AG08395 (cell line): Measurements from ENCODE around the gene CELF5.
A peak's percentile ranks its signal among the peaks of the same experiment; 100 is the strongest.
"Not testable (repeated sequence)": the region's sequence is repeated elsewhere in the genome, so short reads cannot be mapped to it uniquely, and the experiment has no call there.

Experiments
- DNase-seq: peaks from one replicate; pipeline ENCODE4 v3.0.0; 2012; ENCODE audit warnings: mixed read lengths, low spot score

The CELF5 gene

DNA sequence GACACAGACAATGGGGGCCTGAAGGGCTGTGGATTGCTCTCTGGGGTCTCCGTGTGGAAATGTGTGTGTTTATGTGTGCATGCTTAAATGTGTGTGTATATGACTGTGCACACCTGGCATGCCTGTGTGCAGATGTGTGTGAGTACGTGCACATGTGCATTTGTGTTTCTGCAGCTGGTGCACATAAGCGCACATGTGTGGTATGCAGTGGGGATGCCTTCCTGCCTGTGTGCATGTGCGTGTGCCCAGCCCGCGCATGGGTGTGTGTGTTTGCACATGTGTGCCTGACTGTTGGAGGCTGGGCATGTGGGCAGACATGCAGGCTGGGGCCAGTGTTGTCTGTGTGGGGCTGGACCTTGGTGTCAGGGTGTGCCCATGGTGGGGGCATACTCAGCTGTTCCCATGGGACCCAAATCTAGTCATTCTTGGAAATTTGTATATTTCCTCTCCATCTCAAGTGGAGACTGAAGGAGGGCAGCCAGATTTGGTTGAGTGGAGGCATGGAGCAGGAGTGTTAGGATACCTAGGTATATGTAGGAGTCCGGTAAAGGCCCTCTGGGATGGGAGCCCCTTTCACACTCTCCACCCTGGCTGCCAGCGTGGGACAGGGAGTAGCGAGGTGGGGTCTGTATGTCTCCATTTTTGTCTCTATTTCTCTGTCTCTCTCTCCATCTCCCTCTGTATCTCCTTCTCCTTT, 49.9 kb downstream of the CELF5 start:
- DNase-seq, result no peak

GRCh38 chr19:3274942-3275582, 50.6 kb downstream of the CELF5 start:
- no peak for DNase-seq

- DNase-seq, result peak; percentile 95
Measured at GRCh38 chr19:3275583-3276340, 51.3 kb downstream of the CELF5 start.

GRCh38 chr19:3276341-3276799, 51.9 kb downstream of the CELF5 start:
- DNase-seq, result no peak

DNA sequence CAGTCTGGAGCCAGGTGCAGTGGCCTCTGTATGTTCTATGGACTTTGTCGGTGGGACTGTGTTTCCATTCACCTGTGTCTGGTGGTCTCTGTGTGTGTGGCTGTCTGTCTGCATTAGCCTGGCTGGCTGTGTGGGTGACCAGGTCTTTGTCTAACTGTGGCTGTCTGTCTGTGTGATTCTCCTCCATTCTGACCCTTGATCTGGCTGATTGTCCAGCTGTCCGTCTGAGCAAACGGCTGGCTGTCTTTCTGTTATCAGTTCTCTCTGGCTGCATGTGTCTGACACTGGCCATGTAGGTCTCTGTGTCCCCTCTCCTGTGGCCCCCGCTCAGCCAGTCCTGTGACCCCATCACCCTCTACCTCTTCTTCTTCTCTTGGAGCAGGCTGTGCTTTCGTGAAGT, 53.2 kb downstream of the CELF5 start:
- no peak for DNase-seq

GRCh38 chr19:3278294-3278693, 53.8 kb downstream of the CELF5 start:
- DNase-seq, result no peak

- DNase-seq, result no peak
Measured at GRCh38 chr19:3278749-3279148, 54.3 kb downstream of the CELF5 start.

GRCh38 chr19:3279306-3279705, 54.8 kb downstream of the CELF5 start:
- DNase-seq, result no peak

- no peak for DNase-seq
Measured at GRCh38 chr19:3281026-3281425, 56.6 kb downstream of the CELF5 start.

- DNase-seq, result no peak
Measured at GRCh38 chr19:3282155-3282554, 57.7 kb downstream of the CELF5 start.

- no peak for DNase-seq
Measured at GRCh38 chr19:3282564-3282963, 58.1 kb downstream of the CELF5 start.

DNA sequence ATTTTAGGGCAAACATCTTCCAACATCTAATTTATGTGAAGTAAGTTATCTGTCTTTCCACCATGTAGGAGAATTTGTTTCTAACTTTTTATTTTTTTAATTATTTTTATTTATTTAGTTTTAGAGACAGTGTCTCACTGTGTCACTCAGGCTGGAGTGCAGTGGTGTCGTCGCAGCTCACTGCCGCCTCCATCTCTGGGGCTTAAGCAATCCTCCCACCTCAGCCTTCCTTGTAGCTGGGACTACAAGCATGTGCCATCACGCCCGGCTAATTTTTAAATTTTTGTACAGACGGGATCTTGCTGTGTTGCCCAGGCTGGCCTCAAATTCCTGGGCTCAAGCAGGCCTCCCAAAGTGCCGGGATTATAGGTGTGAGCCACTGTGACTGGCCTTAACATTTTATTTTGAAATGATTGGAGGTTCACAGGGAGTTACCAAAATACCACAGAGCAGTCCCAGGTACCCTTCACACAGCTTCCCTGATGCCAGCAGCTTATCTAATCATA, 58.8 kb downstream of the CELF5 start:
- DNase-seq, result no peak

DNA sequence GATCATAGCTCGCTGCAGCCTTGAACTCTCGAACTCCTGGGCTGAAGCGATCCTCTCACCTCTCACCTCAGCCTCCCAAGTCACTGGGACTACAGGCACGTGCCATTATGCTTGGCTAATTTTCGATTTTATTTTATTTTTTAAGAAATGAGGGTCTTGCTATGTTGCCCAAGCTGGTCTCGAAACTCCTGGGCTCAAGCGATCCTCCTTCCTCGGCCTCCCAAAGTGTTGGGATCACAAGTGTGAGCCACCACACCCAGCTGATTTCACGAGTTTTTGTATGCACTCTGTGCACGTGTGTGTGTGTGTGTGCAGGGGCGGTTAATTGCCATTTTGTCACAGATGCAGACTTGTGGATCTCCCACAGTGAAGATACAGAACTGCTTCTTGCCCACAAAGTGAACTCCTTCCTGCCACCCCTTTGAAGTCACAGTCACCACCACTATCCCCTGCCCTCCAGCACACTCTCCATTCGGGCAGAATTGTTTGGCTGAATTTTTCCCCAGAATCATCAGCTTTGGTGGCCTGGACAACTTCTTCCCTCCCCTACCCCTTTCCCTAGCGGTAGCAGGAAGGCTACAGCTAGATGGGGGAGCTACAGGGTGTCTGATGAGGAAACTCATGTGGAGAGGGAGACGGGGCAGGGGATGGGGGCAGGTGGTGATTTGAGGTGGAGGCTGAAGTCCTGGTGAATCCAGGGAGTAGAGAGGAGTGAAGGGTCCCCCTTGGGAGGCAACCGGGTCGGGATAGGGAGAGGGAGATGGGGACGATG, 59.6 kb downstream of the CELF5 start:
- no peak for DNase-seq

GRCh38 chr19:3284759-3285646, 60.5 kb downstream of the CELF5 start:
- peak; percentile 35 for DNase-seq

DNA sequence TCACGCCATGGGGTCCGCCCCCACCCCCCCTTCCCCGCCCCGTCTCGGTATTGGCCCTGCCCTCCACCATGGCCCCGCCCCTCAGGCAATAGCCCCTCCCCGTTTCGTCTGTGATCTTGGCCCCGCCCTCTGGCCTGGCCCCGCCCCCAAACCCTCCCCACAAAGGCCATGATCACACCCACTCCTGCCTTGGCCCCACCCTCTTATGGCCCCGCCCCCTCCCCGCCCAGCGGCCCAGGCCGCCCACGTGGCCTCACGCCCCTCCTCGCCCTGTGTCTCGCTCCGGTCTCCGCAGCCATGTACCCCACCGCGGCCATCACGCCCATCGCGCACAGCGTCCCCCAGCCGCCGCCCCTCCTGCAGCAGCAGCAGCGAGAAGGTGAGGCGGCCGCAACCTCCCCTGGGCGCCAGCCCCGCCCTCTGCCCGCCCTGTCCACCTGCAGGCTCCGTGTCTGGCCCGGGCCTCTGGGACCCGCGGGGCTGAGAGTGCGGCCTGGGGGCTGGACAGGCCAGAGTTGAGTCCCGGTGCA, 61.3 kb downstream of the CELF5 start:
- peak; percentile 52 for DNase-seq

DNA sequence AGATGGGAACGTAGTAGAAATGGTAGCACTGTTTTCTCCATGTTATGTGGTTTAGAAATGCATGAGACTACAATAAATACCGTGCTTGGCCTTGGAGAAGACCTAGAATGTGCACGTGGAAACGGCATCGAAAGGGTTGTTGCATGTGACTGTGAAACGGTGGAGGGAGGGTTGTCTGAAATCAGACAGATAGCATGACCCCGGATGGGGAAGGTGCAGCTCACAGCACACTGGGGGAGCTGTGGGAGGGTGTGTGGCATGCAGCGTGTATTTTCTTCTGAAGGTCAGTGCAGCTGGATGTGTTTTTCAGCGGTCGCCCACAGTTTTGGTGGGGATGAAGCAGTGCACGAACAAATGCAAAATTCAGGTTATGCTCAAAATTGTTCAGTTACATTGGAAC, 63.4 kb downstream of the CELF5 start:
- DNase-seq, result no peak

- not testable (repeated sequence) for DNase-seq
Measured at GRCh38 chr19:3288437-3288836, 64.0 kb downstream of the CELF5 start.

GRCh38 chr19:3289971-3290569, 65.6 kb downstream of the CELF5 start:
- DNase-seq, result no peak

GRCh38 chr19:3290858-3291257, 66.4 kb downstream of the CELF5 start:
- not testable (repeated sequence) for DNase-seq

DNA sequence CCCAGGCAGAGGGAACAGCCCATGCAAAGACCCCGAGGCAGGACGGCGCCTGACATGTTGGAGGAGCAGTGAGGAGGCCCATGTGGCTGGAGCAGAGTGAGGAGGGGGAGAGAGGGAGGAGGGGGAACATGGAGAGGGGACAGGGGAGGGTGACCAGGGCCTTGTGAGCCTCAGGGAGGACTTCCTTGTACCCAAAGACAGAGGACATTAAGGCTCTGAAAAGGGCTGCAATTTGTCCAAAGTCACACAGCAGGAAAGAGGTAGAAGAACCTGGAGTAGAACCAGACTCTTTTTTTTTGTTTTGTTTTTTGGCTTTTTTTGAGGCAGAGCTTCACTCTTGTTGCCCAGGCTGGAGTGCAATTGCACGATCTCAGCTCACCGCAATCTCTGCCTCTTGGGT, 67.2 kb downstream of the CELF5 start:
- DNase-seq, result no peak
